ENCODE data around the gene TACC3.

TACC3 gene

DNA sequence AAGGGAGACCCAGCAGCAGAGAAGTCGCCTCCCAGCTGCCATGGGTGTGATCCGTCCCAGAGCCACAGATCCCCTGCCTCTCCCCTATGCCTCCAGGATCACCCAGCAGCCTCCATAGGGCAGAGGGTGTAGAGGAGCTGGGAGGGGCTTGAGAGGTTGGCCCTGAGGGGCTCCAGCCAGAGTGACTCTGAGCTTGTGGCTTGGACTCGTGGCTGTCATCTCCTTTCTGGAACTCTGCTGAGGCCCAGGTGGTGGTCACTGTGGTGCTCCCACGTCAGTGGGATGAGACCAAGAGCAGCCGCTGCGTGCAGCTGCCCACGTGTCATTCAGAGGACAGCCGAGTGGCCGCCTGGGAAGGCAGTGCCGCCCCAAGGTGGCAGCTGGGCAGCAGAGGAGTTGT lies 4.2 kb downstream of the TACC3 start:
- DNase-seq = no peak

DNA sequence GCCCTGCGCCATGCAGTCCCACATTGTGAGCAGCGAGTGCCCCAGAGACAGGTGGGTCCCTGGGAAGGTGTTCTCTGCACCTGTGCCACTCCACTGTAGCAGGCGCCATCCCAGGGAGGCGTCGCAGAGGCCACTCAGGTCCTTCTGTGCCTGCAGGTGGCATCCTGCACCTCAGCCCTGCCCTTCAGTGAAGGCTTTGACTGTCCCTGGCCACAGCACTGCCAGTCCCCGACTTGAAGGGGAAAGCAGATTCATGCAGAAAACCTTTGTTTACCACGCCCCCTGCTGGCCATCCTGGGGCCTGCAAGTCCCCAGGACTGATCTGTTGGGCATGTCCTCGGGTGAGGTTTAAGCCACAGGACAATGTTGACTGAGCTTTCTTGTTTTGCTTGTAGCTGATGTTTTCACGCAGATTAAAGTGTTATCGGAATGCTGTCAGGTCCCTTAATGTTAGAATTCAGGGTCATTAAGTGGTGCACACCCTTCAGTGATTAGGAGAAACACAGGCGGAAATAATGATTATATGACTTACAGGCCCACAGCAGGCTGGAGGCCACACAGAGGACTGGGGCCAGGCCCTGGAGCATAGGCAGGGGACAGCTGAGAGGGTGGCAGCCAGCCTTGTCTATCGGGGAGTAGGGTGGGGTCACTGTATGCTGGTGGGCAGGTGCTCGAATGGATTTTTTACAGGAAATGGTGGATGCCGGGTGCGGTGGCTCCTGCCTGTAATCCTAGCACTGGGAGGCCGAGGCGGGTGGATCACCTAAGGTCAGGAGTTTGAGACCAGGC lies 5.0 kb downstream of the TACC3 start:
- peak; percentile 90 for DNase-seq

GRCh38 chr4:1727117-1728031 lies 6.1 kb downstream of the TACC3 start:
- DNase-seq = no peak

DNA sequence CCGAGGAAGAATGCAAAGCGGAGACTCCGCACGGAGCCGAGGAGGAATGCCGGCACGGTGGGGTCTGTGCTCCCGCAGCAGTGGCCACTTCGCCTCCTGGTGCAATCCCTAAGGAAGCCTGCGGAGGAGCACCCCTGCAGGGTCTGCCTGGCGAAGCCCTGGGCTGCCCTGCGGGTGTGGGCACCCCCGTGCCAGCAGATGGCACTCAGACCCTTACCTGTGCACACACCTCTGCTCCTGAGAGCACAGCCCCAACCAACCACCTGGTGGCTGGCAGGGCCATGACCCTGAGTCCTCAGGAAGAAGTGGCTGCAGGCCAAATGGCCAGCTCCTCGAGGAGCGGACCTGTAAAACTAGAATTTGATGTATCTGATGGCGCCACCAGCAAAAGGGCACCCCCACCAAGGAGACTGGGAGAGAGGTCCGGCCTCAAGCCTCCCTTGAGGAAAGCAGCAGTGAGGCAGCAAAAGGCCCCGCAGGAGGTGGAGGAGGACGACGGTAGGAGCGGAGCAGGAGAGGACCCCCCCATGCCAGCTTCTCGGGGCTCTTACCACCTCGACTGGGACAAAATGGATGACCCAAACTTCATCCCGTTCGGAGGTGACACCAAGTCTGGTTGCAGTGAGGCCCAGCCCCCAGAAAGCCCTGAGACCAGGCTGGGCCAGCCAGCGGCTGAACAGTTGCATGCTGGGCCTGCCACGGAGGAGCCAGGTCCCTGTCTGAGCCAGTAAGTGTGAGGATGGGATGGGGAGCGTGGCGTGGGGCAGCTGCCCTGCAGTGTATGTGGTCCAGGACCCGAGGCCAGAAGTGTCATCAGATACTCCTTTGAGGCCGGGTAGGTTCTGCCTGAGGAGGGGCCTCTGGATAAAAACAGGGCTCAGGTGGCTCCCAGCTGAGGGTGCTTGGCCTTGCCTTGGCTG lies 7.0 kb downstream of the TACC3 start:
- no peak for DNase-seq

DNA sequence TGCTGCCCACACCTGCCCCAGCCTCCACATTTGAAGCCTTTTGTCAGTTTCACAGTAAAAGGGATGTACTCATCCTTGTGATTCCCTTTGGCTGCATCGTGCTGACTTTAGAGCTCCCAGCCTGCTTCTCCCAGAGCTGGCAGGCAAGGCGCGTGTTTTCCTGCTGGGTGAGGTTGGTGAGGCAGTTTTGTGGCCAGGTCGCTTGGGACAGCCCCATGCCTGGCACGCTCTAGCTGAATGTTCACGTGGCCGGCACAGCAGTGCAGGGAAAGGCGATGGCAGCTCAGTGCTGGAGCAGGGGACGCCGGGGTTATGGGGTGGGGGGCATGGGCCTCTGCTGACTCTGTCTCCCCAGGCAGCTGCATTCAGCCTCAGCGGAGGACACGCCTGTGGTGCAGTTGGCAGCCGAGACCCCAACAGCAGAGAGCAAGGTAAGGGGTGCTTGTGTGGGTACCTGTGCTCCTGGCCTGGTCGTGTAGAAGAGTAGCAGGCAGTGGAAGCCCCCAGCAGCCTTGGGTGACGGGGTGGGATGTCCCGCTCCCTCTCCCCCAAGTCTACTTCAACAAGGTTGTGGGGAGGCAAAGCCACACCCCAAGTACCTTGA lies 9.3 kb downstream of the TACC3 start:
- no peak for DNase-seq

DNA sequence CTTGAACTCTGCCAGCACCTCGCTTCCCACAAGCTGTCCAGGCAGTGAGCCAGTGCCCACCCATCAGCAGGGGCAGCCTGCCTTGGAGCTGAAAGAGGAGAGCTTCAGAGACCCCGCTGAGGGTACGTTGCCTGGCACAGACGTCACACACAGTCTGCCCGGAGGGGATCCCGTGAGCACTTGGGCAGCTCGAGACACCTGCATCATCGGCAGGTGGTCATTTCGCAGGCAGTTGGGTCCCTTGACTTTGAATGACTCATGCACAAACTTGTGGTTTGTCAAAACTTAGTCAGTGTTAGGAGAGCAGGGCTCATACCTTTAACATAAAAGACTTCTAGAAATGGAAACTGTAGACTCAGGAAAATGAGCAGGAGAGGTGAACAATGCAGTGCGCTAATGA lies 9.9 kb downstream of the TACC3 start:
- DNase-seq = no peak

GRCh38 chr4:1732911-1733310 lies 11.6 kb downstream of the TACC3 start:
- no peak for DNase-seq

- DNase-seq = no peak
These were observed 13.9 kb downstream of the TACC3 start for GRCh38 chr4:1735215-1735614.

- no peak for DNase-seq
These were observed 15.5 kb downstream of the TACC3 start for GRCh38 chr4:1736812-1737211.

GRCh38 chr4:1737666-1738065 lies 16.3 kb downstream of the TACC3 start:
- no peak for DNase-seq

DNA sequence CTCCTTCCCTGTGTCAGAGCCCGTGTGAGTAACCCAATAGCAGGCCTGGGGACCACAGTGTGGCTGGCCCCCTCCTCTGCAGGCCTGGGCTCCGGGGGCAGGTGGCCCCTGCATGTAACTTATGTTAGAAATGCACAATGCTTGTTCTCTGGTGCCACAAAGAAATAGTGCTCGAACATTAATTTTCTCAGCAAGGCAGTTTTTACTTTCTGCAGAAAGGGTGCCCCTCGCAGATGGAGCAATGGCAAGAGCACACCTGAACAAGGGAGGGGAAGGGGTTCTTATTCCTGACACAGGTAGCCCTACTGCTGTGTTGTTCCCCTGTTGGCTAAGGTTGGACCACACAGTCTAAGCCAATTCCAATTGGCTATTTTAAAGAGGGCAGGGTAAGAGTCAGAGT lies 17.1 kb downstream of the TACC3 start:
- no peak for DNase-seq

- DNase-seq = no peak
These were observed 18.0 kb downstream of the TACC3 start for GRCh38 chr4:1739358-1739757.

- DNase-seq = no peak
These were observed 18.8 kb downstream of the TACC3 start for GRCh38 chr4:1740021-1740545.

GRCh38 chr4:1741208-1741607 lies 19.9 kb downstream of the TACC3 start:
- no peak for DNase-seq

- DNase-seq = no peak
These were observed 22.2 kb downstream of the TACC3 start for GRCh38 chr4:1743551-1743950.

DNA sequence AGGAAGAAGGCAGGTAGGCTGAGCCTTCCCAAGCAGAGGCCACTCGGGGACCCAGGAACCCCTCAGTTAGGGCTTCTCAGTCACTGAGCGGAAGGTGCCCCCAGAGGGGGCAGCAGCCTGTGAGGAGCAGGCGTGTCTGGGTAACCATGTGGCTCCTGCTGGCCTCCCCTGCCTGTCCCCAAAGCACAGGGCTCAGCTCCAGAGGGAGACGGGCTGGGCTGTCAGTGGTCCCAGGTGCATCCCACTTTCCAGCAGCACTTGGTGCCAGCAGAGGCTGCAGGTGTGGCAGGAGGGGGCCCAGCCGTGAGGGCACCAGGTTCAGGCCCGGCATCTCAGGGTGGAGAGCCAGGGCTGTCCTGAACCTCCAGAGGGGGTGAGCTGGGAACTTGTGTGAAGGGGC lies 22.7 kb downstream of the TACC3 start:
- no peak for DNase-seq

DNA sequence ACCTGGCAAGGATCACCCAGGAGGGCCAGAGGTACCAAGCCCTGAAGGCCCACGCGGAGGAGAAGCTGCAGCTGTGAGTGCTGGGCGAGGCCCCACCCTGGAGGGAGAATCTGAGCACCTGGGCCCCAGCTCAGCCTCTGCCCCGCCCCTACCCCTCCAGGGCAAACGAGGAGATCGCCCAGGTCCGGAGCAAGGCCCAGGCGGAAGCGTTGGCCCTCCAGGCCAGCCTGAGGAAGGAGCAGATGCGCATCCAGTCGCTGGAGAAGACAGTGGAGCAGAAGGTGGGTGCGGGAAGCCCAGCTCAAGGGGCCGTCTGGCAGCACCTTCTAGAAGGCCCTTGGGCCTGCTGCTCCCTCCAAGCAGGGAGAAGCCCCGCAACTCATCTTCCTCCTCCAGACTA lies 23.2 kb downstream of the TACC3 start:
- no peak for DNase-seq

GRCh38 chr4:1745165-1745564 lies 23.8 kb downstream of the TACC3 start:
- DNase-seq = no peak

GRCh38 chr4:1745697-1746096 lies 24.4 kb downstream of the TACC3 start:
- DNase-seq = no peak

DNA sequence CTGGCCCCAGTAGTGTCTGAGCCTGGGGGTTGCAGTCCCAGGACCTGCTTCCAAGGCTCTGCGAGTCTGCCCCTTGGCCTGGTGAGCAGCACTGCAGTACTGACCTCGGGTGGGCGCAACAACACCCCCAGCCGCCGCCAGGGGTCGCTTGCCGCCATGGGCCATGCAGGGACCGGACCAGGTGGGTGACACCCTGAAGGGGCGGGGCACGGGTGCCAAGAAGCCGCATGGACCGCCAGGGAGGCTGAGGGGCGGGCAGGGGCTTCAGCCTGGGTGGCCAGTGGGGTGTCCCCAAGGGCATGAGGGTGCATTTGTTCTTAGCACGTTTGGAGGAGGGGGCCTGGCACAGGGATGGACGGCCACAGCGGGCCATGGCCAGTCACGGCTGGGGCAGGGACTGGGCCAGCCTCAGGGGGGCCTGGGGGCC lies 25.0 kb downstream of the TACC3 start:
- DNase-seq = peak; percentile 78

DNA sequence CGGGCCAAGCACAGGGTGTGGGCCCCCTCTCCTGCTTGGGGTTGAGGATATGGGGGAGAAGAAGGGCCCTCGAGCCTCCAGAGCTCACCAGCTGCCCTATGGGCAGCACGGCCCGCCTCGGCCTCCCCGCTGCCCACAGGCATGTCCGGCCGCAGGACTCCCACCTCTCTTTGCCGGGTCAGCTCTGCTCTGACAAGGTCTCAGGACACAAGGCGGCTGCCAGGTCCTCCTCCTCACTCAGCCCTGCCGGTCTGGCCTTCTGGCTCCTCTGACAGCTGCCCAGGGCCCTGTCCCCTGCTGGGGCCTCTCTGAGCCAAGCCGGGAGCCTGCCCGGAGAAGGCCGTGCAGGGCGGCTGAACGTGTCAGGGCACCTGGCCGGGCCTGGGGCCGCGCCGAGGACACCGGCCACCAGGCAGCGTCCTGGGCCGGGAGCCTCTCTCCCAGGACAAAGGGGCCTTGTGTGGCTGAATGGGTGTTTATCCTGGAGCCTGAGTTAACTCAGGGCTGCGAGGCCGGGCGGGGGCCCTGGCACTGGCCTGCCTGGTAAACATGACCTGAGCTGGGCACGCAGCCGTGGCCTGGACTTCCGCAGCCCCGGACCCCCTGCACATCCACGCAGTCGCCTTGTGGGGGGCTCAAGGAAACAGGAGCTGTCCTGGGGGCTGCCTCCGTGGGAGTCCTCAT lies 25.7 kb downstream of the TACC3 start:
- no peak for DNase-seq

DNA sequence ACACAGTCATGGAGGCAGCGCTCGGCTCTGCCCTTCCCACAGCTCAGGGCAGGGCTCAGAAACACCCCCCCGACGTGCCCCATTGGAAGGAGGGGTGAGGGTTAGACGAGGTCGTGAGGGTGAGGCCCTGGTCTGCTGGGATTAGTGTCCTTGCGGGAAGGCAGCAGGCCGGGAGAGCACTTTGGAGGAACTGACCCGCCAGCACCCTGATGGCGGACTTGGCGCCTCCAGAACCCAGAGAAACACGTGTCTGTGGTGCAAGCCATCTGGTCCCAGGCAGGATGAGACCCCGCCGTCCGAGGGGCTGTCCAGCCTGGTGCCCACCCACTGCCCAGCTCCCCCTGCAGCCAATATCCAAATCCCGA lies 26.3 kb downstream of the TACC3 start:
- no peak for DNase-seq
